Measurements from ENCODE around the gene RAB43.

GRCh38 chr3:129063841-129064482, 57.6 kb downstream of the RAB43 start:
- no peak for TF ChIP-seq CTCF (IDR thresholded peaks at IDR 0.05)
- no peak for TF ChIP-seq POLR2A (IDR thresholded peaks at IDR 0.05)
- no peak for TF ChIP-seq POLR2AphosphoS5 (IDR thresholded peaks at IDR 0.05; ENCODE audit: insufficient read depth in 1 of 2, low read depth in 1 of 2)

Data from vagina (tissue), 2 donors.